CD4-positive, alpha-beta T cell treated with Interleukin-2 at 100 ng/mL for 4 hours (primary cell): ENCODE results near the gene KRT28.
"Not testable (repeated sequence)": the region's sequence is repeated elsewhere in the genome, so short reads cannot be mapped to it uniquely, and the experiment has no call there.

Source experiments
- DNase-seq: peaks from one replicate; pipeline ENCODE4 v3.0.0-alpha.2; 2020; ENCODE audit warnings: low spot score

The KRT28 gene

DNA sequence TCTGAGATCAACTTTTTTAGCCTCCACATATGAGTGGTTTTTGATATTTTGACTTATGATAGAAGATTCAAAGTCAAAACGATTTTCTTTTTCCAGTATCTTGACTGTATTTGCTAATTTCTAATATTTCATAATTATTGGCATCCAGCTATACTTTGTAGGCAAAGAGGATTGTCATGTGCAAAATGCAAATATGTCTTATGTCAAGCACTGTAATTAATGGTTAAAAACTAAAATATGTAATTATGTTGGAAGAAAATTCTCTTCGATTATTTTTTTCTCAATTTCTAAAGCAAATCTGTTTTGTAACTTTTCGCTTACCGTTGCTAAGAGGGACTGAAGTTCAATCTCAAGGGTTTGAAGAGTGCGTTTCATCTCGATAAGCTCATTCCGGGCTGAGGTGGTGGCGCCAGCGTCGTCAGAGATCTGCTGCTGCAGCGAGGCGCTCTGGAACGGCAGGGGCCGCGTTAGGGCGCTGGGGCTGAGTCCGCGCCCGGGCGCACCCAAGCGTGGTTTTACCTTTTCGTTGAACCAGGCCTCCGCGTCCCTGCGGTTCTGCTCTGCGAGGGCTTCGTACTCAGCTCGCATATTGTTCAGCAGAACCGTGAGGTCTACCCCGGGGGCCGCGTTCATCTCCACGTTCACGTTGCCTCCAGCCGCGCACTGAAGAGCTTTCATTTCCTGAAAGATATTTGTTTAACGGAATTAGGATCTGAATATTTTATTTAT, 20.4 kb downstream of the KRT28 start:
- no peak for DNase-seq

DNA sequence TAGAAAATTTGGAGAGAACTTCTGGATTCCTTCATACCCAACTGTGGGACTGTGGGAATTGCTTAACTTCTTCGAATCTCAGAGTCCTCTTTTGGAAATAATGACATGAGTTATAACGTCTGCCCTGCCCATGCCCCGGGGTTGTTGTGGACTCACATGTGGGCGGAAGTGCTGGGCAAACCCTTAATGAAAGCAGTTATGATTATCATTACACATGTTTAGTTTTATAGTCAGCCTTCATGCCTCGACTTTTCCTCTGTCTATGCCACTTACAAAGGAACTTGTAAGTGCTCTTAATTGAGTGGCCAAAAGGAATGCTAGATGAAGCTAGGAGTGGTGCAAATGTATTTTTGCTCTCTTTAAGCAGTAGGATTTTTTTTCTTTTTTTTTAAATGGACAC, 21.3 kb downstream of the KRT28 start:
- DNase-seq: no peak

DNA sequence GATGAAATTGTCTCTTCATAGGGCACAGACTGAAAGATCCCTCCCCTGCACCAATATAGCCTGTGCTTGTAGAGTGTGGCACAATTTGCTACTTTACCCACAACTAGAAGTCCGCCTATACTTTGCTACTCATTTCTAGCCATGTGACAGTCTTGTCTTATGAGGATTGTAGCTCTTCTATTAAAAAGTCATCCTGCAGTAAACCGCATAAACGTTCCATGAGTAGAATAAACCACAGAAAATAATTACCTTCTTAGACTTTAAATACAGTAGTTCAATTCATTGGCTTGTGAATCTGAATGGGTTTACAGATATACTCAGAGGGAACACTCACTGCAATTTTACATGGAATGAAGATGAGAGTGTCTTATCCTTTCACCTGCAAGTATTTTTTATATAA, 21.8 kb downstream of the KRT28 start:
- no peak for DNase-seq

DNA sequence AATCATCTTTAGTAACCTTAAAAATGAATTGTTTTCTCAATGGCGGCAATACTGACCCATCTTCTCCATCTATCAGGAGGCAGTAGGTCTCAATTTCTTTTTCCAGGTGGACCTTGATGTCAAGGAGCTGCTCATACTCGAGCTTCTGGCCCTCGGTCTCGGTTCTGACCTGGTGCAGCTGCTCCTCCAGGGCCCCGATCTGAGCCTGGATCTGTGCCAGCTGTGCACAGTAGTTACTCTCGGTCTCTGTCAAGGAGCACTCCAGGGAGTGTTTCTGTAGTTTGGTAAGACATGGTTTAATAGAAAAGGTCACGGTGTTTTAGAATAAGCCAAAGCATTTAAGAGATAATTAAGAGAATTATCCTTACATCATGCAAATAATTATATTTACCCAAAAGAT, 22.3 kb downstream of the KRT28 start:
- no peak for DNase-seq

DNA sequence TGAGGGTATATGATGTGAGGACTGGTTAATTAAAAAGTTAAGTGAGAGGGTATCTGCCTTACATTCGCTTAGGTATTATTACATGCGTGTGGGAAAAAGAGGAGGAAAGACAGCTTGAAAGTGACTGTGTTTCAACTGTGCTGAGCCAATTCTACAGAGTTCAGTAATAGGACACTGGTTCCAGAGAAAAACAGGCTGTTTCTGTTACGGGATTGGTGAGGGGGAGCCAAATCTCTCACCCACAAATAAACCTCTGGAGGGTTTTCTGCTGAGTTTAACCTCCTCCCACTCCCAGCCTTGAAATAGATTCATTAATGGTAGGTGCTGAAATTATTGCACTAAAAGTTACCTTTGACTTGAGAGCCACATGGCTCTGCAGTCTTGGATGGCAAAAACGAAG, 23.8 kb downstream of the KRT28 start:
- DNase-seq: no peak

DNA sequence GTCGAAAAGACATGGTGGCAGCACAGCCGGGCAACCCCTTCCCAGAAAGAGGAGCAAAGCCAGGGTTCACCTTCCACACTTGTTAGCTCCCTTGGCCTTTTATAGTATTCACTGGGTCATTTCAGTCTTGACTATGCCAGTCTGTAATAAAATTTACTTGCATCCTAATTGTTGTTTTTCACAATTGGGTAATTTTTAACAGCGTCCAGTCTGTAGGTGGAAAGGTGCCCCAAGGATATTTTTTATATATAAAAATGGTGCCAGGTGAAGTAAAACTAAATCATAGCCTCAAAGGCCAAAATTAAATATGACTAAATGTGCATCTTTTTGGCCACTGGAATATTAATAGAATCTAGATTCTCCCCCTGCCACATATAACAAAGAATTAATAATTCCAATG, 27.7 kb downstream of the KRT28 start, which contains the start of gene KRT26:
Gene KRT26 (minus strand): TSS at position 101 of the 400 bp plus-strand sequence. CDS start 88 bp downstream, at position 13.
- no peak for DNase-seq

DNA sequence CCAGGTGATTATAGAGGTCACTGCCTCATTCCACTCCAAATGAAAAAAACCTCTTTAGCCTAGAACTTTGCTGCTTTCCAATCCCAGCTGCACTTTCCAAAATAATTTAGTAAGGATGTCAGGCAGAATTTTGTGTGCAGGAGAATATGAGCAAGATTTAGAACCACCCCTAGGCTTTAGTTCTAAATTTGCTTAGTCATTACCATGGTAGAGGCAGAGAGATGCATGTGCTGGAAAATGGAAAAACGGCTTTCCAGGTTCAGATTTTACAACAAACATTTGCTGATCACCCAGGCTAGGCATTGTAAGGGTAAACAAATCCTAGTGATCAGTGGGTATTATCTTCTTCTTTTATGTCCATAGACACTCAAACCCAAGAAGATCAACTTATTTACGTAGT, 34.1 kb downstream of the KRT28 start:
- no peak for DNase-seq

DNA sequence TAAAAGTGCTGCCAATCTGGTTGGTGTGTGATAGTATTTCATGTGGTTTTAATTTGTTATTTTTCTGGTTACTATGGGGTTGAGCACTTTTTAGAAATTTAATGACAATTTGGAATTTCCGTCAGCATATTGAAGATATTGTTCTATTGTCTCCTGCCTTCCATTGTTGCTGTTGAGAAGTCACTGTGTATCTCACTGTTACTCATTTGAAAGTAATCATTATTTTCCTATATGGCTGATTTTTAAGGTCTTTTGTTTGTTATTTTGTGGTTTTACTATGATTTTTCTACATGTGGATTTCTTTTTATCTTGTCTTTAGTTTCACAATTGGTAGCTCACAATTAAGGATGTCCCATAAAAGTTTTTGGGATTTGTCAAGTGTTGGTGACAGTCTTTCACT, 36.0 kb downstream of the KRT28 start:
- no peak for DNase-seq

DNA sequence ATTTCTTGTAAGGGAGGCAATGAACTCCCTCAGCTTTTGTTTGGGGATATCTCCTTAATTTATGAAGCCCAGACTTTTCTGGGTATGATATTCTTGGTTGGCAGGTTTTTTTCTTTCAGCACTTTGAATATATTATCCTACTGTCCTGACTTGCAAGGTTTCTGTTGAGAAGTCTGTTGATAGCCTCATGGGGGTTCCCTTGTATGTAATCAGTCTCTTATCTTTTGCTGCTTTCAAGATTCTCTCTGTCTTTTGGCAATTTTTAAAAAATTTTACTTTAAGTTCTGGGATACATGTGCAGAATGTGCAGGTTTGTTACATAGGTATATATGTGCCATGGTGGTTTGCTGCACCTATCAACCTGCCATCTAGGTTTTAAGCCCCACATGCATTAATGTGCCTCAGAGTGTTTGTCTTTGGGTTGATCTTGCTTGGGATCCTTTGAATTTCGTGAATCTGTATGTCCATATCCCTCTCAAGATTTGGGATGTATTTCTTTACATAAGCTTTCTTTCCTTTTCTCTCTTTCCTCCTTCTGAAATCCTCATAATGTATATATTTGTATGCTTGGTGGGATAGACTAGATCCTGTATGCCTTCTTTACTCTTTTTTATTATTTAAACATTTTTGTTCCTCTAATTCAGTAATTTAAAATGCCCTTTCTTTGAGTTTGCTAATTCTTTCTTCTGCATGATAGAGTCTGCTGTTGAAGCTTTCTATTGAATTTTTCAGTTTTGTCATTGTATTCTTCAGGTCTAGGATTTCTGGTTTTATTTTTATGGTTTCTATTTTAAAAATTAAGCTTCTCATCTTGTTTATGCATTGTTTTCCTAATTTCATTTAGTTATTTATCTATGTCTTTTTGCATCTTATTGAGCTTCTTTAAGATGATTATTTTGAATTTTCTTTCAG, 39.4 kb downstream of the KRT28 start:
- no peak for DNase-seq

DNA sequence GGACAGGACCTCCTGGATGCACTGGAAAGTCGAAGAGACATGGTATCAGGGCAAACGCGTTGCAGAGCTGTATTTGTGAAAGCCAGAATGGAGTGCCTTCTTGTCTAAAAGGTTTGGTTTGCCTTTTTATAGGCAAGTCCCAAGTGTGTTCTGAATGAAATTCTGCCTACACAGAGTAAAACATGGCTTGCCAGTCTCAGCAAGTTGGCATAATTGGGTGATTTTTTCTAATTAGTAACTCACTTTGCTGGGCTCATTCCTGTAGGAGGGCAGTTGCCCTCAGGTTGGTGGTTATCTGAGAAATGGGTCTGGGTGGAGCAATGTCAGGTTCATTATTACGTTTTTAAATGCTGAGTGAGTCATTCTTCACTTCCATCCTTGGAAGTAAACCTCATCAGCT, 44.5 kb downstream of the KRT28 start, which contains the start of gene KRT25:
Gene KRT25 (minus strand): TSS at position 101 of the 400 bp plus-strand sequence. CDS start 60 bp downstream, at position 41.
- DNase-seq: no peak

DNA sequence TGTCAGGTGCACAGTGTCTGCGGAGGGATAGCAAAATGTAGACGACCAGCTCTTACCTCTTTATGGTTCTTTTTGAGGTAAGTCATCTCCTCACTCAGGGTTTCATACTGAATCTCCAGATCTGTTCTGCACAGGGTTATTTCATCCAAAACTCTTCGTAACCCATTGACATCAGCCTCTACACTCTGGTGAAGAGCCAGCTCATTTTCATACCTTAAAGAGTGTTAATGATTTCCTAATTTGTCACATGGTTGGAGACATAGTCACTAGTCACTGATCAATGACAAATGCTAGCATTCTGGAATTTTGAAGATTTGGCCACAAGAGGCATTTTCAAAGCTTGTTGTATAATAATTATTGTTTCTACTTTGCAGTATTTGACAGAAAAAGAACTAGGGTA, 46.0 kb downstream of the KRT28 start:
- DNase-seq: no peak

DNA sequence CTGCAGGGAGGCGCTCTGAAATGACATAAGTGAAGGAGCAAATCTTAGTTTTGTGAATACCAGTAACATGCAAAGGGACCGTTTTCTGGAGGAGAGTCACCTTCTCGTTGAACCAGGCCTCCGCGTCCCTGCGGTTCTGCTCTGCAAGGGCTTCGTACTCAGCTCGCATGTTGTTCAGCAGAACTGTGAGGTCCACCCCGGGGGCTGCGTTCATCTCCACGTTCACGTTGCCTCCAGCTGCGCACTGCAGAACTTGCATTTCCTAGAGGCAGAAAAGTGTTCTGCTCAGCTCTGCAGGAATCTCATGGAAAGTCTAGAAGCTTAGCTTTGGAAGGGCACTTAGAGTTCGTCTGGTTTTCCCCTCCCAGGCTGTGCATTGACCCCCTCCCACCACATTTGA, 48.7 kb downstream of the KRT28 start:
- DNase-seq: no peak

DNA sequence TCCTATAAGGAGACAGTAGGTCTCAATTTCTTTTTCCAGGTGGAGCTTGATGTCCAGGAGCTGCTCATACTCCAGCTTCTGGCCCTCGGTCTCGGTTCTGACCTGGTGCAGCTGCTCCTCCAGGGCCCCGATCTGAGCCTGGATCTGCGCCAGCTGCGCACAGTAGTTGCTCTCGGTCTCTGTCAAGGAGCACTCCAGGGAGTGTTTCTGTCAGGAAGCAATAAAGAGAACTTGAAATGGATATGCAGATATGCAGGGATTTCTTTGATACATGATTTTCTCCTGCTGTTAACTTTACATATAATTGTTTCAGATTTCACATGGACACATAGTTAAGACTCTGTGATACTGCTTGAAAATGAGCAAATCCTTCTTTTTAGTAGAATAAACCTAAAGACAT, 49.4 kb downstream of the KRT28 start:
- no peak for DNase-seq

DNA sequence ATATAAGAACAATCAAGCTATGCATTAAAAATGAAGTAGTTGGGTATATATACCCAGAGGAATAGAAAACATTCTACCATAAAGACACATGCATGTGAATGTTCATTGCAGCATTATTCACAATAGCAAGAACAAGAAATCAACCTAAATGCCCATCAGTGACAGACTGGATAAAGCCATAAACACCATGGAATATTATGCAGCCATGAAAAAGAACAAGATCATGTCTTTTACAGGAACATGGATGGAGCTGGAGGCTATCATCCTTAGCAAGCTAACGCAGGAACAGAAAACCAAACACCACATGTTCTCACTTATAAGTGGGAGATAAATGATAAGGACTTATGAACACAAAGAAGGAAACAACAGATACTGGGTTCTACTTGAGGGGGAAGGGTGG, 51.1 kb downstream of the KRT28 start:
- DNase-seq: not testable (repeated sequence)
